ENCODE results near the gene TP53TG3F.
"Not testable (repeated sequence)": the region's sequence is repeated elsewhere in the genome, so short reads cannot be mapped to it uniquely, and the experiment has no call there.

TP53TG3F gene

GRCh38 chr16:33459312-33459711 lies at the start of gene TP53TG3F:
TSS of gene TP53TG3F (plus strand) at chr16:33459612. CDS start at chr16:33459680, 68 bp downstream.
- H3K4me3 ChIP-seq (ENCODE audit: control insufficient read depth, low read depth, low read length); DNase-seq (ENCODE audit: low read depth): not testable (repeated sequence)

GRCh38 chr16:33491611-33492010 lies 32.2 kb downstream of the TP53TG3F start:
- not testable (repeated sequence) for H3K4me3 ChIP-seq (ENCODE audit: control insufficient read depth, low read depth, low read length); DNase-seq (ENCODE audit: low read depth)

- not testable (repeated sequence) for H3K4me3 ChIP-seq (ENCODE audit: control insufficient read depth, low read depth, low read length); DNase-seq (ENCODE audit: low read depth)
These were observed 47.8 kb downstream of the TP53TG3F start for GRCh38 chr16:33507231-33507630.

GRCh38 chr16:33509070-33509469 lies 49.7 kb downstream of the TP53TG3F start:
- DNase-seq (ENCODE audit: low read depth); H3K4me3 ChIP-seq (ENCODE audit: control insufficient read depth, low read depth, low read length): not testable (repeated sequence)

- H3K4me3 ChIP-seq (ENCODE audit: control insufficient read depth, low read depth, low read length); DNase-seq (ENCODE audit: low read depth): not testable (repeated sequence)
These were observed 50.5 kb downstream of the TP53TG3F start for GRCh38 chr16:33509906-33510305.

Measured in fibroblast of mammary gland (primary cell).